Measurements from ENCODE around the gene SFTPB. TPM values are rescaled to one million over a fixed set of nuclear protein-coding genes. Genes with fewer than 3 reads are reported as not detected.

SFTPB gene
- total RNA-seq, 1 experiment from 2014 or later, result not detected

- TF ChIP-seq, protein P1, sequence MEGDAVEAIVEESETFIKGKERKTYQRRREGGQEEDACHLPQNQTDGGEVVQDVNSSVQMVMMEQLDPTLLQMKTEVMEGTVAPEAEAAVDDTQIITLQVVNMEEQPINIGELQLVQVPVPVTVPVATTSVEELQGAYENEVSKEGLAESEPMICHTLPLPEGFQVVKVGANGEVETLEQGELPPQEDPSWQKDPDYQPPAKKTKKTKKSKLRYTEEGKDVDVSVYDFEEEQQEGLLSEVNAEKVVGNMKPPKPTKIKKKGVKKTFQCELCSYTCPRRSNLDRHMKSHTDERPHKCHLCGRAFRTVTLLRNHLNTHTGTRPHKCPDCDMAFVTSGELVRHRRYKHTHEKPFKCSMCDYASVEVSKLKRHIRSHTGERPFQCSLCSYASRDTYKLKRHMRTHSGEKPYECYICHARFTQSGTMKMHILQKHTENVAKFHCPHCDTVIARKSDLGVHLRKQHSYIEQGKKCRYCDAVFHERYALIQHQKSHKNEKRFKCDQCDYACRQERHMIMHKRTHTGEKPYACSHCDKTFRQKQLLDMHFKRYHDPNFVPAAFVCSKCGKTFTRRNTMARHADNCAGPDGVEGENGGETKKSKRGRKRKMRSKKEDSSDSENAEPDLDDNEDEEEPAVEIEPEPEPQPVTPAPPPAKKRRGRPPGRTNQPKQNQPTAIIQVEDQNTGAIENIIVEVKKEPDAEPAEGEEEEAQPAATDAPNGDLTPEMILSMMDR (conservative IDR thresholded peaks at IDR 0.05), result no peak
- TF ChIP-seq EZH2 (IDR thresholded peaks at IDR 0.05; ENCODE audit: low read depth), result no peak
- Histone ChIP-seq H3K9me2 (ENCODE audit: insufficient read depth) (no peaks in the 10 kb centered on the region), H3K4me3 (peak within 1 kb of the TSS; percentile 75), H4K20me1 (ENCODE audit: insufficient read depth) (peaks cover 3% of the 10 kb centered on the region; the same call in 1 of the 2 replicates), H2AFZ (peak within 1 kb of the TSS; percentile 82), H3K79me2 (ENCODE audit: low read depth) (peaks cover 63% of the 10 kb centered on the region), H3K9me3 (ENCODE audit: insufficient read depth, low read depth) (no peaks in the 10 kb centered on the region), H3K27me3 (ENCODE audit: insufficient read depth, low read depth) (no peaks in the 10 kb centered on the region), H3K27ac (peak within 1 kb of the TSS; percentile 76), H3K4me1 (replicated peaks; ENCODE audit: insufficient read depth) (peaks cover 37% of the 10 kb centered on the region), H3K4me2 (peak within 1 kb of the TSS; percentile 87), H3K36me3 (ENCODE audit: low read depth) (no peaks in the 10 kb centered on the region), H3F3A (ENCODE audit: insufficient read depth, low read depth) (peaks cover 73% of the 10 kb centered on the region)
- POLR2A ChIA-PET (ENCODE audit: unreplicated experiment), result interaction anchor here (0.7 to 1.0 kb wide), 4 partner anchors 17 to 339 kb away, joined by 3 to 20 read pairs (median 6); partner anchors contain the start of genes RETSAT, RNF181 and VAMP8
- intact Hi-C loops (cut with micrococcal nuclease; ENCODE audit: unreplicated experiment), result loop anchor here (1.0 kb wide), 1 partner anchor 10 kb away; the partner anchor contains the start of gene TMEM150A
- DNase-seq, result peak; percentile 77 to 88
- TSS peak; percentile 59 for BruUV-seq (replicated peaks)
- CTCF ChIA-PET, result no interaction called here
Measured at GRCh38 chr2:85611705-85612587, 56.1 kb downstream of the SFTPB start, which contains the start of gene C2orf68. Gene C2orf68 (minus strand): TSS chr2:85612066. CDS start chr2:85611984, 82 bp downstream.

DNA sequence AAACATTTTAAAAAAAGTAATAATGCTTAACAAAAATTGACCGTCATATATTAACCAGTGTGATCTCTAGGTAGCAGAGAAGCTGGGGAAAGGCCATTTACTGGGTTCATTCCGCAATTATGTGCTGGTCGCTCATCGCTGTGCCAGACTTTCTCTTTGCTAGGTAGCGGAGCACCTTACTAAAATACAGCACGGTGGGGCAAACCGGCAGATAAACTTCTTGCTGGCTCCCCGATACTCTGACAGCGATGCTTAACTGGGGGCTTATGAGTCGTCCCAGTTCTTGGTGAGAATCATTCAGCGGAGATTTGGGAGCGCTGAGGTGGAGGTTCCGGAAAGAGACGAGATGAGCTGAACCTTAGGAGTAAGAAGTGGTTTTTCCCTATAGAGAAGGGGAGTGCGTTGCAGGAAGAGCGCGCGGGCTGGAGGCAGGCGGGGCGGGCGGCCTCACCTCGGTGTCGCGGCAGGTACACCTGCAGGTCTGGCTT lies 56.7 kb downstream of the SFTPB start:
- no peaks in the 10 kb centered on the region for H3K9me2 ChIP-seq (ENCODE audit: insufficient read depth)
- no peak for DNase-seq
- H3K9me3 ChIP-seq (ENCODE audit: insufficient read depth, low read depth), result no peaks in the 10 kb centered on the region
- peak overlapping the region; percentile 87 for H3K4me2 ChIP-seq
- H3K4me3 ChIP-seq, result peak overlapping the region; percentile 75
- H3K27ac ChIP-seq, result peak overlapping the region; percentile 76
- TSS peak; percentile 26 for BruUV-seq (replicated peaks)
- peaks cover 43% of the 10 kb centered on the region for H3K4me1 ChIP-seq (replicated peaks; ENCODE audit: insufficient read depth)
- peaks cover 2% of the 10 kb centered on the region; the same call in 1 of the 2 replicates for H3K36me3 ChIP-seq (ENCODE audit: low read depth)
- peak overlapping the region; percentile 82 for H2AFZ ChIP-seq
- peaks cover 57% of the 10 kb centered on the region for H3K79me2 ChIP-seq (ENCODE audit: low read depth)
- peaks cover 80% of the 10 kb centered on the region for H3F3A ChIP-seq (ENCODE audit: insufficient read depth, low read depth)
- ChIA-PET CTCF (no interaction called here), POLR2A (ENCODE audit: unreplicated experiment) (interaction anchor here (0.7 to 1.0 kb wide), 5 partner anchors 16 to 665 kb away, joined by 3 to 20 read pairs (median 7); partner anchors contain the start of genes RETSAT, RNF181 and VAMP8)
- TF ChIP-seq, protein P1 (conservative IDR thresholded peaks at IDR 0.05), result no peak
- no peak for TF ChIP-seq EZH2 (IDR thresholded peaks at IDR 0.05; ENCODE audit: low read depth)
- no peaks in the 10 kb centered on the region for H4K20me1 ChIP-seq (ENCODE audit: insufficient read depth)
- H3K27me3 ChIP-seq (ENCODE audit: insufficient read depth, low read depth), result no peaks in the 10 kb centered on the region
- intact Hi-C loops (cut with micrococcal nuclease; ENCODE audit: unreplicated experiment), result loop anchor here (1.0 kb wide), 1 partner anchor 9 kb away; the partner anchor contains the start of gene TMEM150A

Other genes starting within 250 kb of the SFTPB start
- gene SH2D6, start 249.5 kb downstream of the SFTPB start, total RNA-seq (2021), result 2.3 TPM in 2 replicates
- 169 and 206 TPM in 2 replicates for gene MAT2A, start 129.0 kb downstream of the SFTPB start, total RNA-seq (2021)
- 30.2 and 30.6 TPM in 2 replicates for gene GGCX, start 106.7 kb downstream of the SFTPB start, total RNA-seq (2021)
- 91.9 and 124 TPM in 2 replicates for gene VAMP8, start 90.6 kb downstream of the SFTPB start, total RNA-seq (2021)
- gene VAMP5, start 83.8 kb downstream of the SFTPB start, total RNA-seq (2021), result 7.2 and 7.4 TPM in 2 replicates
- 93.9 and 96.7 TPM in 2 replicates for gene RNF181, start 72.5 kb downstream of the SFTPB start, total RNA-seq (2021)
- 5.3 and 5.9 TPM in 2 replicates for gene TMEM150A, start 65.5 kb downstream of the SFTPB start, total RNA-seq (2021)
- gene C2orf68, start 56.1 kb downstream of the SFTPB start, total RNA-seq (2021), result 46.0 and 48.6 TPM in 2 replicates
- gene USP39, start 52.0 kb downstream of the SFTPB start, total RNA-seq (2021), result 61.0 and 66.7 TPM in 2 replicates
- gene GNLY, start 26.2 kb upstream of the SFTPB start, total RNA-seq (2021), result not detected in 2 replicates
- 0.25 TPM in 1 of 2 replicates, not detected in the other for gene ATOH8, start 85.8 kb upstream of the SFTPB start, total RNA-seq (2021)
- 5.9 and 7.2 TPM in 2 replicates for gene ST3GAL5, start 220.8 kb upstream of the SFTPB start, total RNA-seq (2021)

Data from PC-9 (cell line).